ENCODE measurements around the gene CIT. TPM values are rescaled to one million over a fixed set of nuclear protein-coding genes. Genes with fewer than 3 reads are reported as not detected.
A peak's percentile ranks its signal among the peaks of the same experiment; 100 is the strongest.
"Not testable (repeated sequence)": the region's sequence is repeated elsewhere in the genome, so short reads cannot be mapped to it uniquely, and the experiment has no call there.

Gene CIT
- polyA plus RNA-seq, 1 donor from 2014 or later: not detected

GRCh38 chr12:119669744-119670472, 207.2 kb downstream of the CIT start:
- Mint-ChIP-seq H3K36me3 (peaks cover 3% of the 10 kb centered on the region), H3K27me3 (no peaks in the 10 kb centered on the region), H3K4me3 (peak overlapping the region; percentile 63 to 90 (median 70)), H3K9me3 (no peaks in the 10 kb centered on the region), H3K4me1 (peaks cover 32 to 63% (median 57%) of the 10 kb centered on the region in 3 donors), H3K27ac (peak overlapping the region; percentile 62 to 88 (median 69))

DNA sequence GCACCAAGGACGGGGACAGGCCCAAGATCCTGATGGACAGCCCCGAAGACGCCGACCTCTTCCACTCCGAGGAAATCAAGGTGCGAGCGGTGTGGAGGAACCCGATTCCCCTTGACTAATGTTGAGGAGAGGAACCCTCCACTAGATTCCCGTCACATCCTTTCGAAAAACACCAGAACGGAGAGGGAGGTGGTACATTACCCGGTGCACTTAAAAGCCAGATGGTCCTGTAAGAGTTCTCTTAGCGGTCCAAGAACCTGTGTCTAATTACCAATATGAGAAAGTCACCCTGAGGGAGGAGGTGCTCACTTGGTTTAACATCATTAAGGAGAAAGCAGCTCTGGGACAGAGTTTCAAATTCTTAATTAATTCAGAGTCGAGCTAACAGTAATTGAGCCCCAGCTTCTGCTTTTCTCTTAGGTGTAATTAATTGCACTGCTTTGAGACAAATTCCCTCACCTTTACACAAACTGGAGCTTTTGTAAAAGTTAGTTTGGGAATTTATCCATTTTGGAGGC, 208.7 kb downstream of the CIT start:
- Mint-ChIP-seq H3K4me1 (peaks cover 32 to 61% (median 54%) of the 10 kb centered on the region in 3 donors), H3K27ac (peak overlapping the region; percentile 94 to 96 (median 95)), H3K36me3 (peaks cover 7% of the 10 kb centered on the region), H3K9me3 (no peaks in the 10 kb centered on the region), H3K4me3 (peak overlapping the region; percentile 89 to 97 (median 94)), H3K27me3 (no peaks in the 10 kb centered on the region)

GRCh38 chr12:119667577-119668323, 209.4 kb downstream of the CIT start, which contains the start of gene PRKAB1:
PRKAB1 (plus strand) TSS chr12:119668133; CDS start chr12:119668245, 112 bp downstream.
- Mint-ChIP-seq H3K36me3 (peaks cover 7% of the 10 kb centered on the region), H3K4me1 (peaks cover 29 to 54% (median 47%) of the 10 kb centered on the region in 3 donors), H3K27me3 (no peaks in the 10 kb centered on the region), H3K27ac (peak within 1 kb of the TSS; percentile 94 to 96 (median 95)), H3K9me3 (no peaks in the 10 kb centered on the region), H3K4me3 (peak within 1 kb of the TSS; percentile 89 to 97 (median 94))

- peak overlapping the region; percentile 89 to 97 (median 94) for H3K4me3 Mint-ChIP-seq
- peak overlapping the region; percentile 94 to 96 (median 95) for H3K27ac Mint-ChIP-seq
- peaks cover 29 to 49% (median 42%) of the 10 kb centered on the region in 3 donors for H3K4me1 Mint-ChIP-seq
- H3K9me3 Mint-ChIP-seq: no peaks in the 10 kb centered on the region
- H3K36me3 Mint-ChIP-seq: peaks cover 7% of the 10 kb centered on the region
- H3K27me3 Mint-ChIP-seq: no peaks in the 10 kb centered on the region
These were observed 210.1 kb downstream of the CIT start for GRCh38 chr12:119666900-119667576.

DNA sequence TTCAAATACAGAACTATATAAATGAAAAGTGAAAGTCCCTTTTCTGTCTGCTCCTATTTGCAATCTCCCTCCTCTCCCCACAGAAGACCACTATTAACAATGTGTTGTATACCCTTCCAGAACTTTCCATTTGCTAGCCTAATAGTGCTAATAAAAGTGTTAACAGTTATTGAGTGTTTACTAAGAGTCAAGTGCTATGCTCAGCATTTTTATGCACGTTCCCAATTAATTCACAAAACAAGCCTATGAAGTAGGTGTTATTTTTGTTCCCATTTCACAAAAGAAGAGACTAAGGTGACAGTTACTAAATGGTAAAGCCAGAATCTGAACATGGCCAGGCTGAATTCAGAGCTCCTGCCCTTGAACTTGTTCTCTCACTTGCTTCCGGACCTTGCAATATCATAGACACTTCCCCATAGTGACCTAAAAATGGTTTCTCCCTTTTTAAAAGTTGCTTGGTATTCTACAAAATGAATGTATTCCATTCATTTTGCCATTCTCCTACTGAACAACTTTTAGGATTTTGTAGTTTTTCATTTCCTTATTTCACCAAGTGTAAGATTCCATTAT, 210.8 kb downstream of the CIT start:
- H3K27me3 Mint-ChIP-seq: no peaks in the 10 kb centered on the region
- H3K36me3 Mint-ChIP-seq: peaks cover 7% of the 10 kb centered on the region
- H3K4me1 Mint-ChIP-seq: peaks cover 29 to 42% (median 37%) of the 10 kb centered on the region in 3 donors
- peak overlapping the region; percentile 85 to 90 (median 90) for H3K27ac Mint-ChIP-seq
- H3K9me3 Mint-ChIP-seq: no peaks in the 10 kb centered on the region
- H3K4me3 Mint-ChIP-seq: peak overlapping the region; percentile 67 to 97 (median 94)

GRCh38 chr12:119665164-119665929, 211.8 kb downstream of the CIT start:
- Mint-ChIP-seq H3K36me3 (peaks cover 7% of the 10 kb centered on the region), H3K4me1 (peaks cover 22 to 33% (median 27%) of the 10 kb centered on the region in 3 donors), H3K9me3 (no peaks in the 10 kb centered on the region), H3K27ac (peak overlapping the region in 2 of 3 donors; percentile 71 to 85), H3K27me3 (no peaks in the 10 kb centered on the region), H3K4me3 (peak overlapping the region in 1 of 4 donors; percentile 17)

GRCh38 chr12:119664642-119665041, 212.5 kb downstream of the CIT start:
- Mint-ChIP-seq H3K4me3 (no peak overlapping the region), H3K36me3 (peaks cover 7% of the 10 kb centered on the region), H3K27me3 (no peaks in the 10 kb centered on the region), H3K4me1 (peaks cover 17 to 27% (median 26%) of the 10 kb centered on the region in 3 donors), H3K9me3 (no peaks in the 10 kb centered on the region), H3K27ac (peak overlapping the region in 1 of 3 donors; percentile 71)

DNA sequence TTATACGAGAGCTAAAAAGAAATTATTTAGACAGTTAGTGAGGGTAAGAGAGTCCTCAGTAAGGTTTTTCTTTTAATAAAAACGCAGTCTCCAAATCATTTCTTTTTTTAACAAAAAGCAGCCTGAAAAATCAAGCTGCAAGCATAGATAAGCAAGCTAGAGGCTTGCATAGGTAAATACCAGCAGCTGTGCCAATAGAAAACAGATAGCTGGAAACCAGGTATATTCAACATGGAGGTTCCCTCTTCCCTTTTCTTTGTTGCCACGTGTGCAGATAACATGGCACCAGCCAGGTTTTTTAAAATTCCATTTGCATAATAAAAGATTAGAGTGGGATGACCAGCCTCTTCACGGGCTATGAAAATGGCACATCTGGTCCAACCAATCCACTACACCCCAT, 215.2 kb downstream of the CIT start:
- Mint-ChIP-seq H3K36me3 (peaks cover 3% of the 10 kb centered on the region), H3K4me3 (no peak overlapping the region), H3K27me3 (no peaks in the 10 kb centered on the region), H3K4me1 (peaks cover 7 to 18% (median 10%) of the 10 kb centered on the region in 3 donors), H3K27ac (no peak overlapping the region), H3K9me3 (no peaks in the 10 kb centered on the region)

- Mint-ChIP-seq H3K36me3 (peaks cover 3% of the 10 kb centered on the region), H3K27me3 (no peaks in the 10 kb centered on the region), H3K9me3 (no peaks in the 10 kb centered on the region), H3K27ac (no peak overlapping the region), H3K4me3 (peak overlapping the region in 2 of 4 donors; percentile 50 to 55), H3K4me1 (peaks cover 0 to 8% (median 0%) of the 10 kb centered on the region in 3 donors)
These were observed 217.0 kb downstream of the CIT start for GRCh38 chr12:119660076-119660475.

DNA sequence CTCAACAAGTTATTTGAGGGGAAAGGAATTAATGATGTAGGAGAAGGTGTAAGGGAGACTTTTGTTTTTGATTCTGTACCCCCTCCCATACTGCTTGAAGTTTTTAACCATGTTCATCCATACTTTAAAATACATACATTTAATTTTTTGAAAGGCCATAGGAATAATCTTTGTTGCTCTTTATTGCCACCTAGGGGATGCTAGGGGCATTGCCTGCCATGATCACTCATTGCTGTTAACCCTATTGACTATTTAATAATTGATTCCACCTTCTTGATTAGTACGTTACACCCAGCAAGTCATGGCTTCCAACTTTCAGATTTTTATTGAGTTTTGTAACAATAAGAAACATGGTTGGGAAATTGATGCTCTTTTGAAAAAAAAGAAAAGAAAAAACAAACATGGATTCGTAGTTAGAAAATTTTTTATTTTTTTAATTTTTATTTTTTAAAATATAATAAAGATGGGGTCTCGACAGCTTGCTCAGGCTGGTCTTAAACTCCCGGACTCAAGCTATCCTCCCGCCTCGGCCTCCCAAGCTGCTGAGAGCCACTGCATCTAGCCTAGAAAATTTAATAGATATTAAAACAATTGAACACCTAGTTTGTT, 217.7 kb downstream of the CIT start:
- H3K36me3 Mint-ChIP-seq: peaks cover 3% of the 10 kb centered on the region
- peaks cover 0 to under 1% (median 0%) of the 10 kb centered on the region in 3 donors for H3K9me3 Mint-ChIP-seq
- peaks cover 0 to 8% (median 0%) of the 10 kb centered on the region in 3 donors for H3K4me1 Mint-ChIP-seq
- no peak overlapping the region for H3K4me3 Mint-ChIP-seq
- H3K27me3 Mint-ChIP-seq: no peaks in the 10 kb centered on the region
- no peak overlapping the region for H3K27ac Mint-ChIP-seq

- peaks cover 0 to 10% (median 0%) of the 10 kb centered on the region in 3 donors for H3K9me3 Mint-ChIP-seq
- H3K4me1 Mint-ChIP-seq, H3K36me3 Mint-ChIP-seq, H3K4me3 Mint-ChIP-seq, H3K27me3 Mint-ChIP-seq, H3K27ac Mint-ChIP-seq: not testable (repeated sequence)
These were observed 219.0 kb downstream of the CIT start for GRCh38 chr12:119658166-119658565.

DNA sequence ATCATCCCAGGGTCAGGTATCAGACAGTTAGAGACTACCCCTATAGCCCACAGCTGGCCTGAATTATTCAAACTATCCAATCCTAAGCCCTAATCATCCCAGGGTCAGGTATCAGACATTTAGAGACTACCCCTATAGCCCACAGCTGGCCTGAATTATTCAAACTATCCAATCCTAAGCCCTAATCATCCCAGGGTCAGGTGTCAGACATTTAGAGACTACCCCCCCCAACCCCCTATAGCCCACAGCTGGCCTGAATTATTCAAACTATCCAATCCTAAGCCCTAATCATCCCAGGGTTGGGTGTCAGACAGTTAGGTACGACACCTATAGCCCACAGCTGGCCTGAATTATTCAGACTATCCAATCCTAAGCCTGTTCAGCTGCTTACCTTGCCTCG, 220.1 kb downstream of the CIT start:
- H3K27ac Mint-ChIP-seq, H3K4me3 Mint-ChIP-seq, H3K27me3 Mint-ChIP-seq, H3K4me1 Mint-ChIP-seq, H3K36me3 Mint-ChIP-seq: not testable (repeated sequence)
- peaks cover 0 to 10% (median 3%) of the 10 kb centered on the region in 3 donors for H3K9me3 Mint-ChIP-seq

DNA sequence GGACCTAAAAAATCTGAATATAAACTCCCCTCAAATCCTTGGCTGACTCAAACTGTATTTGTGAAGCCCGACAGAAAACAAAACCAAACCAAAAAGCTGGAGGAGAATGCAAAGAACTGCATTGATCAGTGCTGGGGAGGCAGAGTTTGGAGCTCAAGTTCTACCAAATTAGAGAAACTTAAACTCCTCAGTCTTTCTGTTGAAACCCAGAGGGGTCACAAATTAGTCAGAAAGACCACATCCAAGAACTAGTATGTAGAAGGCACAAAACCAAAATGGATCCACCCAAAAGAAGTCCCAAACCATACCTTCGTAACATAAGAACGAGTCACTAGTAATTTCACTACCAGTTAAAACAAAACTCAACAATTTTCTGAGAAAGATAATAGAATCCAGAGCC, 224.5 kb downstream of the CIT start:
- H3K4me1 Mint-ChIP-seq: no peaks in the 10 kb centered on the region
- no peaks in the 10 kb centered on the region for H3K27me3 Mint-ChIP-seq
- H3K27ac Mint-ChIP-seq: no peak overlapping the region
- no peaks in the 10 kb centered on the region for H3K36me3 Mint-ChIP-seq
- H3K9me3 Mint-ChIP-seq: peaks cover 0 to 10% (median 4%) of the 10 kb centered on the region in 3 donors
- no peak overlapping the region for H3K4me3 Mint-ChIP-seq

All from IgD-negative memory B cell (primary cell).